ENCODE results near the gene MYO9A. TPM values are rescaled to one million over a fixed set of nuclear protein-coding genes. Genes with fewer than 3 reads are reported as not detected.
"Not testable (repeated sequence)": the region's sequence is repeated elsewhere in the genome, so short reads cannot be mapped to it uniquely, and the experiment has no call there.

The MYO9A gene
- total RNA-seq, 2 experiments from 2014 or later = 18.0 to 18.8 TPM

GRCh38 chr15:71999807-72000206 is 118.1 kb downstream of the MYO9A start:
- ChIA-PET CTCF (no interaction called here), POLR2A (no interaction called here)

- CTCF ChIA-PET, POLR2A ChIA-PET: not testable (repeated sequence)
These were observed 119.2 kb downstream of the MYO9A start for GRCh38 chr15:71998717-71999116.

GRCh38 chr15:71997691-71998090 is 120.3 kb downstream of the MYO9A start:
- ChIA-PET POLR2A (no interaction called here), CTCF (no interaction called here)

- ChIA-PET POLR2A (no interaction called here), CTCF (interaction anchor here (1.4 kb wide), 1 partner anchor 15 kb away, joined by 3 read pairs; no protein-coding TSS in a partner anchor)
These were observed 142.2 kb downstream of the MYO9A start for GRCh38 chr15:71975816-71976150.

- ChIA-PET CTCF (no interaction called here), POLR2A (no interaction called here)
These were observed 143.7 kb downstream of the MYO9A start for GRCh38 chr15:71974211-71974610.

- ChIA-PET CTCF (no interaction called here), POLR2A (no interaction called here)
These were observed 144.6 kb downstream of the MYO9A start for GRCh38 chr15:71973366-71973765.

- POLR2A ChIA-PET = no interaction called here
- CTCF ChIA-PET = no interaction called here
These were observed 146.0 kb downstream of the MYO9A start for GRCh38 chr15:71971905-71972304.

GRCh38 chr15:71970435-71970834 is 147.5 kb downstream of the MYO9A start:
- POLR2A ChIA-PET = no interaction called here
- CTCF ChIA-PET = no interaction called here

GRCh38 chr15:71962537-71962936 is 155.4 kb downstream of the MYO9A start:
- POLR2A ChIA-PET = no interaction called here
- CTCF ChIA-PET = no interaction called here

- ChIA-PET CTCF (no interaction called here), POLR2A (no interaction called here)
These were observed 160.9 kb downstream of the MYO9A start for GRCh38 chr15:71957026-71957425.

GRCh38 chr15:71951134-71951533 is 166.8 kb downstream of the MYO9A start:
- CTCF ChIA-PET = no interaction called here
- POLR2A ChIA-PET = no interaction called here

- ChIA-PET CTCF (no interaction called here), POLR2A (no interaction called here)
These were observed 172.9 kb downstream of the MYO9A start for GRCh38 chr15:71945012-71945411.

- ChIA-PET POLR2A (no interaction called here), CTCF (no interaction called here)
These were observed 174.1 kb downstream of the MYO9A start for GRCh38 chr15:71943806-71944205.

- CTCF ChIA-PET = no interaction called here
- POLR2A ChIA-PET = no interaction called here
These were observed 177.9 kb downstream of the MYO9A start for GRCh38 chr15:71939981-71940588.

- POLR2A ChIA-PET = no interaction called here
- CTCF ChIA-PET = no interaction called here
These were observed 180.2 kb downstream of the MYO9A start for GRCh38 chr15:71937650-71938311.

- CTCF ChIA-PET = no interaction called here
- POLR2A ChIA-PET = no interaction called here
These were observed 183.5 kb downstream of the MYO9A start for GRCh38 chr15:71934446-71934845.

GRCh38 chr15:71932689-71933088 is 185.3 kb downstream of the MYO9A start:
- ChIA-PET POLR2A (no interaction called here), CTCF (no interaction called here)

- POLR2A ChIA-PET = no interaction called here
- CTCF ChIA-PET = no interaction called here
These were observed 186.7 kb downstream of the MYO9A start for GRCh38 chr15:71931261-71931660.

- POLR2A ChIA-PET = no interaction called here
- CTCF ChIA-PET = no interaction called here
These were observed 192.8 kb downstream of the MYO9A start for GRCh38 chr15:71925145-71925544.

- CTCF ChIA-PET = no interaction called here
- POLR2A ChIA-PET = no interaction called here
These were observed 196.8 kb downstream of the MYO9A start for GRCh38 chr15:71921191-71921590.

GRCh38 chr15:71920573-71920972 is 197.4 kb downstream of the MYO9A start:
- CTCF ChIA-PET = no interaction called here
- POLR2A ChIA-PET = no interaction called here

GRCh38 chr15:71916834-71917233 is 201.1 kb downstream of the MYO9A start:
- ChIA-PET POLR2A (no interaction called here), CTCF (no interaction called here)

Measured in activated CD8-positive, alpha-beta memory T cell treated with anti-CD3 and anti-CD28 coated beads for 36 hours (primary cell).